ENCODE measurements around the gene ELMO2.

DNA sequence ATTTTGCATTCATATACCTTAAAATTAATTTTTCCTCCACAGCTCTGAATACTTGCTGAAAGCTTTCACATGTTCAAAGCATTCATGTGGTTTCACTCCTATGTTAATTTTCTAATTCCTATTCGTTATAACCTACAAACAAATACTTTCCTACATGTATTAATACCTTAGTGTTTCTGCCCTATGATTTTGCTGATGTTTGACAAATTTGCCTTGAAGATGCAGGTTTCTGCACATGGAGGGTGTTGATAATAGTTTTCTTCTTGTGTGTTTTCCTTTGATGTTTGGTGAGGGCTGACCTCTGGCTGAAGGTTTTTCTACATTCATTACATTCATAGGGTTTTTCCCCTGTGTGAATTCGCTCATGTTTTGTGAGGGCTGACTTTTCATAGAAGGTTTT lies 49.3 kb upstream of the ELMO2 start:
- TF ChIP-seq POLR2A (IDR thresholded peaks at IDR 0.05; ENCODE audit: low read depth, low read length) (no peak), POLR2AphosphoS5 (IDR thresholded peaks at IDR 0.05; ENCODE audit: low read depth, low read length) (no peak), PAX5 (IDR thresholded peaks at IDR 0.05; ENCODE audit: insufficient read depth, low read length, severe bottlenecking) (no peak), TAF1 (IDR thresholded peaks at IDR 0.05; ENCODE audit: low read depth, low read length) (no peak), POU2F2 (IDR thresholded peaks at IDR 0.05; ENCODE audit: low read depth, low read length) (no peak), SPI1 (IDR thresholded peaks at IDR 0.05; ENCODE audit: low read depth, low read length) (no peak)
